Activated T-helper 2 cell treated with anti-CD3 and anti-CD28 coated beads, Interferon-gamma antibody, Interleukin-2, Interleukin-4, amounts not matched to agents 10 μg/mL and 5 μg/mL and 100 μg/mL, durations not matched to agents 14 hours and 24 hours and 36 hours (primary cell): ENCODE measurements around the gene DOC2B. TPM values are rescaled to one million over a fixed set of nuclear protein-coding genes. Genes with fewer than 3 reads are reported as not detected.
"Not testable (repeated sequence)": the region's sequence is repeated elsewhere in the genome, so short reads cannot be mapped to it uniquely, and the experiment has no call there.

Experiments
- DNase-seq: peaks from one replicate; pipeline ENCODE4 v3.0.0; 2021; ENCODE audit warnings: low spot score
- H3K27ac Mint-ChIP-seq: one replicate; pipeline ENCODE4 v1.8.0; 2021; ENCODE audit warnings: mixed read lengths
- H3K27me3 Mint-ChIP-seq: one replicate; pipeline ENCODE4 v1.8.0; 2021; ENCODE audit warnings: low read depth, mixed read lengths
- H3K36me3 Mint-ChIP-seq: one replicate; pipeline ENCODE4 v1.8.0; 2021; ENCODE audit warnings: low read depth, mixed read lengths
- H3K4me1 Mint-ChIP-seq: one replicate; pipeline ENCODE4 v1.8.0; 2021; ENCODE audit warnings: low read depth, mixed read lengths
- H3K4me3 Mint-ChIP-seq: one replicate; pipeline ENCODE4 v1.8.0; 2021; ENCODE audit warnings: low read depth, mild to moderate bottlenecking, moderate library complexity, mixed read lengths
- H3K9me3 Mint-ChIP-seq: one replicate; pipeline ENCODE4 v1.8.0; 2021; ENCODE audit warnings: mixed read lengths
- intact Hi-C: fragments of 100-400 bp; cut with micrococcal nuclease; formaldehyde crosslinking; loops from one replicate; pipeline ENCODE4 v1.15.1; 2023
- total RNA-seq: library from RNA; stranded (reverse); gene quantifications from 2 replicates; pipeline ENCODE4 v1.2.3, GENCODE V29; 2022

DOC2B gene
- total RNA-seq, 1 donor from 2014 or later = 0.37 TPM

DNA sequence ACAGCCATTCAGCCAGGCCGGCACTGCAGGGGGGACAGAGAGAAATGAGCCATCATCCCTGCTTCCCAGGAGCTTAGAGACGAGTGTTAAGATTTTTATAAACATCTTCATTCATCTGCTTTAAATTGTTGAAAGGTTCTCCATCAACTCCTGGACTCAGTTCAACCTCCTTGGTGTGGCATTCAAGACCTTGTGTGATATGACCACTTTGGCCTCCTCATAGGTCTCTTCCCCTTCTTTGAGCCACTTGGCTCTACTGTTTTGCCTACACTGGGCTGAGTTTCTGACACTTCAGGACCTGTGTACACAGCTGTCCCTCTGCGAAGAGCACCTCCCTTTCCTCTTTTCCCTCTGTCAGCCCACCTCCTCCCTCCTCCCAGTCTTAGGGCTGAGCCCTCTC lies 4.3 kb downstream of the DOC2B start:
- H3K27ac Mint-ChIP-seq = no peak overlapping the region

DNA sequence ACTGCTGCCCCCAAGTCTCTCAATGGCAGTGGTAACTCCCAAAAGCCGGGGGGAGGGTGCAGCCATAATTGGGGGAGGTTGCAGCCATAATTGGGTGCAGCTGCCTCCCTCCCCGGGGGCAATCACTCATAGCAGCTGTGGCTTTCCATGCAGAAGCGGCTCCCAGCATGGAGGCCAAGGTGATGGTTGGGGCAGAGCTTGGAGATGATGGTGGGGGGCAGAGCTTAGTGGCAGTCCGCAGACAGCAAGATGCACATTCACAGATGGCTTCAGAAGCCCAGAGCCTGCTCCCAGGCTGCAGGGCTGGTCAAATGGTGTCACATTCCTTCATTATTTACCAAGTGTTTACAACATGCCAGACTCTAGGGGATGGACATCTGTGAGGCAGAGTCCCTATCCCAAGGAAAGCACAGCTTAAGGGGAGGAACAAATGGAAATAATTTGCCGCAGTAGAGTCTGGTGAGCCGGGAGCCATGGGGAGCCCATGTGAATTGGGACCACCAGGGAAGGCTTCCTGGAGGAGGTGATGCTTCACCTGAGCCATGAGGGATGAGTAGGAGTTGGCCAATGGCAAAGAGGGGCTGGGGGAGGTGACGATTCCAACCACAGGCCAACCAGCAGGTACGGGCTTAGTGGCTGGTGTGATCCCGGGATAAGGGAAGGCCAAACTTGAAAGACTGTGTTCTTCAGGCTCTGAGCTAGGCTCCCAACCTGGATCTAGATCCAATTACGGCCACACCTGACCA lies 8.1 kb downstream of the DOC2B start:
- no peak overlapping the region for H3K4me3 Mint-ChIP-seq
- no peak overlapping the region for H3K27ac Mint-ChIP-seq
- peaks cover 9% of the 10 kb centered on the region for H3K4me1 Mint-ChIP-seq
- no peaks in the 10 kb centered on the region for H3K36me3 Mint-ChIP-seq
- no peak for DNase-seq
- intact Hi-C loops = no loop called here
- no peaks in the 10 kb centered on the region for H3K9me3 Mint-ChIP-seq
- H3K27me3 Mint-ChIP-seq = peaks cover 13% of the 10 kb centered on the region

More for the DNA sequence above, 4.3 kb downstream of the DOC2B start:
- intact Hi-C loops = no loop called here
- Mint-ChIP-seq H3K9me3 (no peaks in the 10 kb centered on the region), H3K27me3 (peaks cover 25% of the 10 kb centered on the region), H3K36me3 (no peaks in the 10 kb centered on the region), H3K4me1 (no peaks in the 10 kb centered on the region), H3K4me3 (no peak overlapping the region)
- DNase-seq = no peak

DNA sequence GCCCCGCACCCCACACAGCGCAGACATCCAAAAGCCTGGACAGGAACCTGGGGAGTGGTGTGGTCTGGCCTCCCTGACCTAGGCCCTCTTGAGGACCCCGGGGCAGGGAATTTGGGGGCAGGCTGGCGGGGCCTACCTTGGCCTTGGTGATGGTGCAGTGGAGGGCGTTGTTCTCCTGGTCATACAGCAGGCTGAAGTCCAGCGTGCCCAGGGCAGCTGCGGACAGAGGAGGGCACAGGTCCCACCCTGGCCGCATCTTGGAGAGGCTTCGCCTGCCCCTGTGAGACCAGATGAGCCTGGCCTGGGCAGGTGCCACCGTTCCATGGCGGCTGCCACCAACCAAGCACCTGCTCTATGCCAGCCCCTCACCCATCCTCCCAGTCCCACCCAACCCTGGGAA lies 9.0 kb downstream of the DOC2B start:
- intact Hi-C loops = no loop called here
- Mint-ChIP-seq H3K4me1 (peaks cover 9% of the 10 kb centered on the region), H3K27ac (no peak overlapping the region), H3K27me3 (peaks cover 3% of the 10 kb centered on the region), H3K9me3 (no peaks in the 10 kb centered on the region), H3K4me3 (no peak overlapping the region), H3K36me3 (no peaks in the 10 kb centered on the region)
- no peak for DNase-seq

DNA sequence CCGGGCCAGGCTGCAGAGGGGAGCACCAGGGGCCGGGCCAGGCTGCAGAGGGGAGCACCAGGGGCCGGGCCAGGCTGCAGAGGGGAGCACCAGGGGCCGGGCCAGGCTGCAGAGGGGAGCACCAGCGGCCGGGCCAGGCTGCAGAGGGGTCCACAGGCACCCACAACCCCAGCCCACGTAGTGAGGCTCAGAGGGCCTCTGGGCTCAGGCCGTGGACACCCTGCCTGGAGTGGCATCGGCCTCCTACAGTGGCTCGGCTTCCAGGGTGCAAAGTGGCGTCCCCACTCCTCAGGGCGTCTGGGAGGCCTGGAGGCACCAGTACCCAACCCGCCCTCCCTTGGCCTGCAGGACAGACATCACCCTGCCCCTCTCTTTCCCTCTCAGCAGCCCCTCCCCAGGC lies 9.6 kb downstream of the DOC2B start:
- no peaks in the 10 kb centered on the region for H3K36me3 Mint-ChIP-seq

DNA sequence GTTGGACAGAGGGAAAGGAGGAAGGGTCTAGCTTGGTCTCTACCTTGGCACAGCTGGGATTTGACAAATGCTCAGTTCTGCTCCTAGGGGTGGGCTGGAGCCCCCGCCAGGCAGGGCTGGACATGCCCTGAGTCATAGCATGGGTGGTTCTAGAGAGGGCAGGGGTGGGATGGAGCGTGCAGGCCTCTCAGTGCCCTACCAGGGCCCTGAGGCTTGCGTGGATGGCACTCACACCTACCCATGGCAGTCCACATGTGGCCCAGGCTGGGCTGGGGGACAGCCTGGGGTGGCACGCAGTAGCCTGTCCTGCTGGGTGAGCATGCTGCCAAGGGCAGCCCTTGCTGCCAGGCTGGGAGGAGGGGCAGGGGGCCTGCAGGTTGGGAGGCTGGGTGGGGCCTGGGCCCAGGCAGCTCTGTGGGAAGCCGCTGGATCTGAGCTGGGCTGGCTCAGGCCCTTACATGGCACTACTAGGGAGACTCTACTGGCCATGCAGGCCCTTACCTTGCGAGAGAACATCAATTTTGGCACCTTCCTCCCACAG lies 11.2 kb downstream of the DOC2B start:
- Mint-ChIP-seq H3K27me3 (no peaks in the 10 kb centered on the region), H3K36me3 (no peaks in the 10 kb centered on the region), H3K4me1 (peaks cover 9% of the 10 kb centered on the region), H3K27ac (no peak overlapping the region), H3K4me3 (no peak overlapping the region), H3K9me3 (no peaks in the 10 kb centered on the region)
- no peak for DNase-seq
- intact Hi-C loops = no loop called here

More for the DNA sequence above, 9.6 kb downstream of the DOC2B start:
- intact Hi-C loops = no loop called here
- DNase-seq = no peak
- no peak overlapping the region for H3K4me3 Mint-ChIP-seq
- H3K27me3 Mint-ChIP-seq = no peaks in the 10 kb centered on the region
- peaks cover 9% of the 10 kb centered on the region for H3K4me1 Mint-ChIP-seq
- no peak overlapping the region for H3K27ac Mint-ChIP-seq
- H3K9me3 Mint-ChIP-seq = no peaks in the 10 kb centered on the region

DNA sequence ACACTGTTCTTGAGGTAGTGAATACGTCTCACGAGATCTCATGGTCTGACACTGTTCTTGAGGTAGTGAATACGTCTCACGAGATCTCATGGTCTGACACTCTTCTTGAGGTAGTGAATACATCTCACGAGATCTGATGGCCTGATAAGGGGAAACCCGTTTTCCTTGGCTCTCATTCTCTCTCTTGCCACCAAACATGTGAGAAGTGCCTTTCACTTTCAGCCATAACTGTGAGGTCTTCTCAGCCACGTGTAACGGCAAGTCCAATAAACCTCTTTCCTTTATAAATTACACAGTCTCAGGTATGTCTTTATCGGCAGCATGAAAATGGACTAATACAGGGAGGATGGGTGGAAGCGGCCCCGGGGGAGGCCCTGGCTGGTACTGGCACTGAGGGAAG lies 12.8 kb downstream of the DOC2B start:
- H3K4me1 Mint-ChIP-seq, H3K27me3 Mint-ChIP-seq, H3K36me3 Mint-ChIP-seq, H3K4me3 Mint-ChIP-seq, H3K27ac Mint-ChIP-seq, intact Hi-C loops, H3K9me3 Mint-ChIP-seq, DNase-seq: not testable (repeated sequence)

DNA sequence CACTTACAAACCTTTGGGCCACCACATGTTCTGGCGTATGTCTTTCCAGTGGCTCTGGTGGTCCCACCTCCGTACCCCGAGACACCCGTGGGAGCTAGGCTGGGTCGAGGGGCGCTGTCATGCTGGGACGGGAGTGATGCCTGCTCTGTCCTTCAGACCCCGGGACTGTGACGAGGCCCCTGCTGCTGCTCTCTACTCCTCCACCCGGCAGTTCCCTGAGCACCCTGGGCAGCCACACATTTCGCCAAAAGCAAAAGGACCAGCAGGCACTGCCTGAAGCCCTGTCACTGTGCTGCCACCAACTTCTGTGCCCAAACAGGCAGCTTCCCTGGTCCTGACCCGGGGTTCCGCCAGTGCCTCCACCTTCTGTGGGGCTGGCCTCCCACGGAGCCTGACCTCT lies 15.5 kb downstream of the DOC2B start:
- Mint-ChIP-seq H3K9me3 (no peaks in the 10 kb centered on the region), H3K27me3 (no peaks in the 10 kb centered on the region), H3K27ac (no peak overlapping the region), H3K4me1 (peaks cover 9% of the 10 kb centered on the region), H3K36me3 (no peaks in the 10 kb centered on the region), H3K4me3 (no peak overlapping the region)
- intact Hi-C loops = no loop called here
- no peak for DNase-seq

DNA sequence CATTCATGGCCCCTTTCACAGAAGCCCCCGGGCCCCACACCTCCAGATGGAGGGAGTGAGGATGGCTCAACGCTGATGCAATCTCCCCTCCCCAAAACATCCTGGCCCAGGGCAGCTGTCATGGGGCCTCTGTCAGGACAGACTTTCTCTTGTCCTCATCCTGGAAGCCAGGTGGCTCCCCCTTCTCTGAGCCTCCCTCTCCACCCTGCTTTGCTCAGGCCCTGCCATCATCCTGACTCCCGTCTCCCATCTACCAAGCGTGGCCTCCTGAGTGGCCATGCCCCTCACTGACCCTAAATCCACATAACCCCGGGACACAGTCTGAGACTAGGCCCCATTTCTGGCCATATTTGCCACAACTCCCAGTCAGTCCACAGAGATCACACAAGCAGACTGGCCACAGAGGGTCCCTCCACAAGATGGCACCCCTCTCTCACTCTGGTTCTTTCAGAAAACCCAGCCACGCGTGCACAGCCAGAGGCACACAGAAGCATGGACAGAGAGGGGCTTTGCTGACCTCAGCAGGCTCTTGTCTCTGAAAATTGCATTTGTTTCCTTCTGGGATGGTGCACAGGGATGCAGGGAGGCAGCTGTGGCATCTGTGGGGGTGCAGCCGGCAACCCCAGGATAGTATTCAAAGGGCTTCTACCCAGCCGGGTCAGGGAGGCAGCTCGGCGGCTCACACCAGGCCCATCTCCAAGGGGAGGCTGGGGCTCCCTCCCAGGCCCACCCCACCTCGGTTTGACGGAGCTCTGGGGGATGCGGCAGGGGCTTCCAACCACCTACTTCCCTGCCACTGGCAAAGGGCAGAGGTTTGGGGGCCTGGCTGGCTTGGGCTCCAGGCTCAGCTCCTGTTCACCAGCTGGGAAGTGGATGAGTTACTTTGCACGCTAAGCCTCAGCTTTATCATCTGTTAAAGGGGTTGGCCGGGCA lies 16.9 kb downstream of the DOC2B start:
- Mint-ChIP-seq H3K27me3 (no peaks in the 10 kb centered on the region), H3K9me3 (no peaks in the 10 kb centered on the region), H3K36me3 (no peaks in the 10 kb centered on the region), H3K27ac (no peak overlapping the region), H3K4me1 (peaks cover 7% of the 10 kb centered on the region), H3K4me3 (no peak overlapping the region)
- intact Hi-C loops = no loop called here
- DNase-seq = no peak

DNA sequence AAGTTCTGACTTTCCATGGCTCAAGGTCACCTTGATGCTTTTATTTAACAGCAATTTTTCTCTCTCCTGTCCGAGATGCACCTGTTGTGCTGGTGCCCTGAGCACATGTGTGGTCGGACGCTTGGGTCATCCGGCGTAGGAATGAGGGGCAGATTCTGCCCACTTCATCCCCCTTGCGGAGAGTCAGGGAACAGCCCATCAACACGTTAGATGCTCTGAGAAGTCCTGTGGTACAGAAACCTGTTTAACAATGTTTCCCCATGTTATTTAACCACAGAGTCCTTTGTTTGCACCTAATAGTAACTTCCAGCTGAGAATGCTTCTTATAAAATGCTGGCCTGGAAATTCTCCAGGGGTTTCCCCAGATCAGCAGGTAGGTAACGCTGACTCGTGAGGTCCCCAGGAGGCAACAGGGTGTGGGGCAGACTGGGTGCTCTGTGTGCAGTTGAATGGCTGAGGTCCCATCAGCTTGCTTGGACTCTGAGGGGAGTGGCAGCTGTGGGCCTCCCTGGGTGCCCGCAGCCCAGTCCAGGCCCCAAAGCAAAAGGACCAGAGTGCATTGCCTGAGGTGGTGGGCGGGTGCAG lies 17.8 kb downstream of the DOC2B start:
- H3K36me3 Mint-ChIP-seq = no peaks in the 10 kb centered on the region
- no peak overlapping the region for H3K4me3 Mint-ChIP-seq
- no peak overlapping the region for H3K27ac Mint-ChIP-seq
- peaks cover under 1% of the 10 kb centered on the region for H3K4me1 Mint-ChIP-seq
- H3K9me3 Mint-ChIP-seq = no peaks in the 10 kb centered on the region
- intact Hi-C loops = no loop called here
- no peaks in the 10 kb centered on the region for H3K27me3 Mint-ChIP-seq
- no peak for DNase-seq

DNA sequence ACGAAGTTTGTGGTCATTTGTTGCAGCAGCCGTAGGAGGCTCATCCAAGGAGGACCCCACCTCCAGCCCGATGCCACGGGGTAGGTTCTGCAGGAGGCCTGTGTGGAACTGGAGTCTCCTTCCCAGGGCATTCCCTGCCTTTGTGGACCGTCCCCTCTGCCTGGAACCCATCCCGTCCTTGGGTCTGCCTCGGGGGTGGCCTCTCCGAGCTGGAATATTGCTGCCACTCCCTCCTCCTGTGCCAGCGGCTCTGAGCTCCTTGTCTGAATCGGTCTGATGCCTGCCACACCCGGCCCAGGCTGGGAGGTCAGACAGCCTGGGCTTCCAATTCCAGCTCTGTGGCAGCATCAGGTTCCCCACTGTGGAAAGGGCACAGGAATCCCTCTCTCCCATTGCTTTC lies 18.8 kb downstream of the DOC2B start:
- no peaks in the 10 kb centered on the region for H3K27me3 Mint-ChIP-seq
- no peak for DNase-seq
- intact Hi-C loops = no loop called here
- no peaks in the 10 kb centered on the region for H3K36me3 Mint-ChIP-seq
- no peaks in the 10 kb centered on the region for H3K9me3 Mint-ChIP-seq
- H3K27ac Mint-ChIP-seq = no peak overlapping the region
- H3K4me1 Mint-ChIP-seq = no peaks in the 10 kb centered on the region
- no peak overlapping the region for H3K4me3 Mint-ChIP-seq

DNA sequence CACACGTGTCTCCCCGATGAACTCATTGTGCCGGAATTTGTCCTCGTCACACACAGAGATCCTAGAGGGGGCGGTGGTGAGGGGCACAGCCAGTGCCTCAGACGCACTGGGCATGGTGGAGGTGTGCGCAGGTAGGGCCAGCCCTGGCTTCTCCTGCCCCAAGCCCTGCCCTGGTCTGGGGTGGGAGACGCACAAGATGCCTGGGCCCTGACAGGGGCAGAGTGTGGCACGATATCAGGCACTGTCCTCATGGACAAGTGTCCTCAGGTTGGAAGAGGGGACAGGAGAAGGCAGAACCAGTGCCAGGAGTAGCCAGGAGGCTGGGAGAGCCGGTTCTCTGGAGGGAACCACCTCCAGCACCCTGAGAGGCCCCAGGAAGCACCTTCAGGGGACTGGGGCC lies 20.0 kb downstream of the DOC2B start:
- intact Hi-C loops = no loop called here
- DNase-seq = no peak
- H3K27ac Mint-ChIP-seq = no peak overlapping the region
- H3K4me1 Mint-ChIP-seq = no peaks in the 10 kb centered on the region
- H3K36me3 Mint-ChIP-seq = no peaks in the 10 kb centered on the region
- H3K27me3 Mint-ChIP-seq = no peaks in the 10 kb centered on the region
- no peaks in the 10 kb centered on the region for H3K9me3 Mint-ChIP-seq
- H3K4me3 Mint-ChIP-seq = no peak overlapping the region

DNA sequence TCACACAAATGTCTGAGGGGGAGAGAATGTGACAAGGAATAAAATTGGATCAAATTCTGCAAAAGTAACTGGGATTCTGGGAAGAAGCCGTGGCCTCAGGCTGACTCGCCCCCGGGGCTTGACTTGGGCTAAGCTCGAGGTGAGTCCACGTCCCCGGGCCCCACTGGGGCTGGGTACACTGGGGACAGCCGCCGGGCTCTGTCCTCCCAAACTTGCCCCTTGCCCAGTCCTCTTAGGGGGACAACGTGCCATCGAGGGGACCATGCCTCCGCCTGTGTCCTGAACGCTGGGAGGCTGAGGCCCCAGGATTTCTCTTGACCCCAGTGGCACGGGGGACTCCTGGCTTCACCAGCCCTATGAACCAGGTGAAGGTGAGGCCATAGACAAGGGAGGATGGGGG lies 21.1 kb downstream of the DOC2B start:
- DNase-seq = no peak
- H3K27ac Mint-ChIP-seq = no peak overlapping the region
- intact Hi-C loops = no loop called here
- no peaks in the 10 kb centered on the region for H3K9me3 Mint-ChIP-seq
- no peak overlapping the region for H3K4me3 Mint-ChIP-seq
- H3K27me3 Mint-ChIP-seq = no peaks in the 10 kb centered on the region
- no peaks in the 10 kb centered on the region for H3K36me3 Mint-ChIP-seq
- no peaks in the 10 kb centered on the region for H3K4me1 Mint-ChIP-seq

DNA sequence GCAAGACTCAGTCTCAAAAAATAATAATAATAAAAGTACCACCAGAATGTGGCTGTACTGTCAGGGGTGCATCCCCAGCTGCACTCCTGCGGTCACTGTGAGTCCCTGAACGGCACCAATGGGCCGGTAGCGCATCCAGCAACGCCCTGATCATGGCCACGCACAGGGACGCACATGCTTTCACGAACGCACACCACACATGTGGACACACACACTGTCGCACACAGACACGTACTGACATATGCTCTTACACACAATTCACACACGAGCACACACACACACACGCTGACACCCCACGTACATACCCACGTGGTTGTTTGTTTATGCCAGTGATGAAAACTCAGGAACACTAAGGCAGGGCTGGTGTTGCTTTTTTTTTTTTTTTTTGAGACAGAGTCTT lies 21.8 kb downstream of the DOC2B start:
- intact Hi-C loops = no loop called here
- Mint-ChIP-seq H3K4me1 (no peaks in the 10 kb centered on the region), H3K27ac (no peak overlapping the region), H3K9me3 (no peaks in the 10 kb centered on the region), H3K36me3 (no peaks in the 10 kb centered on the region), H3K27me3 (no peaks in the 10 kb centered on the region), H3K4me3 (no peak overlapping the region)
- DNase-seq = no peak
